Glutamatergic neuron (in vitro differentiated cells): Measurements from ENCODE around the gene DYNLRB1. TPM values are rescaled to one million over a fixed set of nuclear protein-coding genes. Genes with fewer than 3 reads are reported as not detected.
A peak's percentile ranks its signal among the peaks of the same experiment; 100 is the strongest.
"Not testable (repeated sequence)": the region's sequence is repeated elsewhere in the genome, so short reads cannot be mapped to it uniquely, and the experiment has no call there.

Source experiments
- DNase-seq: peaks from one replicate; pipeline ENCODE4 v3.0.0; 2022
- H3K27ac Mint-ChIP-seq: one replicate; pipeline ENCODE4 v1.8.0; 2020; ENCODE audit warnings: mild to moderate bottlenecking, mixed read lengths, inconsistent platforms; ENCODE audit not compliant: unreplicated experiment
- H3K27me3 Mint-ChIP-seq: one replicate; pipeline ENCODE4 v1.8.0; 2020; ENCODE audit warnings: mild to moderate bottlenecking, moderate library complexity, mixed read lengths, inconsistent platforms; ENCODE audit not compliant: unreplicated experiment
- H3K36me3 Mint-ChIP-seq: one replicate; pipeline ENCODE4 v1.8.0; 2020; ENCODE audit warnings: mild to moderate bottlenecking, mixed read lengths, inconsistent platforms; ENCODE audit not compliant: unreplicated experiment
- H3K4me1 Mint-ChIP-seq: one replicate; pipeline ENCODE4 v1.8.0; 2020; ENCODE audit warnings: mild to moderate bottlenecking, low read depth, mixed read lengths, inconsistent platforms; ENCODE audit not compliant: unreplicated experiment
- H3K4me3 Mint-ChIP-seq: one replicate; pipeline ENCODE4 v1.8.0; 2020; ENCODE audit warnings: mild to moderate bottlenecking, mixed read lengths, inconsistent platforms; ENCODE audit not compliant: unreplicated experiment
- H3K9me3 Mint-ChIP-seq: one replicate; pipeline ENCODE4 v1.8.0; 2020; ENCODE audit warnings: mild to moderate bottlenecking, moderate library complexity, mixed read lengths, inconsistent platforms; ENCODE audit not compliant: unreplicated experiment
- CTCF ChIP-seq: fragments of 200-600 bp; sonication (generic); IDR thresholded peaks from one replicate; pipeline ENCODE4 v1.5.0; 2021; ENCODE audit not compliant: partially characterized antibody, unreplicated experiment
- total RNA-seq: library from RNA; stranded (reverse); fragmentation: NEBNext Ultra II Directional; extraction: Animal tissue kit (Norgen Biotek cat#: 25700); gene quantifications from one replicate; pipeline ENCODE4 v1.2.1, GENCODE V29; 2021; ENCODE audit not compliant: unreplicated experiment

Gene DYNLRB1
- total RNA-seq, 1 donor from 2014 or later: 185 TPM

- no peak for TF ChIP-seq CTCF
- Mint-ChIP-seq H3K4me1 (peaks cover 11% of the 10 kb centered on the region), H3K9me3 (peaks cover 14% of the 10 kb centered on the region), H3K4me3 (no peak overlapping the region), H3K36me3 (no peaks in the 10 kb centered on the region), H3K27ac (no peak overlapping the region), H3K27me3 (peaks cover 7% of the 10 kb centered on the region)
- DNase-seq: no peak
These were observed 3.8 kb upstream of the DYNLRB1 start for GRCh38 chr20:34512266-34512954.

GRCh38 chr20:34512955-34513419 lies 3.2 kb upstream of the DYNLRB1 start:
- no peak overlapping the region for H3K27ac Mint-ChIP-seq
- no peaks in the 10 kb centered on the region for H3K36me3 Mint-ChIP-seq
- H3K9me3 Mint-ChIP-seq: peaks cover 15% of the 10 kb centered on the region
- H3K4me3 Mint-ChIP-seq: no peak overlapping the region
- no peak for TF ChIP-seq CTCF
- no peak for DNase-seq
- peaks cover 7% of the 10 kb centered on the region for H3K27me3 Mint-ChIP-seq
- H3K4me1 Mint-ChIP-seq: peaks cover 11% of the 10 kb centered on the region

GRCh38 chr20:34514034-34514433 lies 2.2 kb upstream of the DYNLRB1 start:
- H3K27me3 Mint-ChIP-seq, DNase-seq, H3K36me3 Mint-ChIP-seq: not testable (repeated sequence)
- Mint-ChIP-seq H3K27ac (peak overlapping the region; percentile 73), H3K4me3 (peak overlapping the region; percentile 98), H3K4me1 (peaks cover 11% of the 10 kb centered on the region), H3K9me3 (peaks cover 14% of the 10 kb centered on the region)

- H3K4me1 Mint-ChIP-seq: peaks cover 11% of the 10 kb centered on the region
- peak overlapping the region; percentile 98 for H3K27ac Mint-ChIP-seq
- H3K36me3 Mint-ChIP-seq: no peaks in the 10 kb centered on the region
- no peak for DNase-seq
- H3K9me3 Mint-ChIP-seq: peaks cover 14% of the 10 kb centered on the region
- no peak for TF ChIP-seq CTCF
- H3K4me3 Mint-ChIP-seq: peak overlapping the region; percentile 98
- peaks cover 7% of the 10 kb centered on the region for H3K27me3 Mint-ChIP-seq
These were observed 1.2 kb upstream of the DYNLRB1 start for GRCh38 chr20:34514897-34515483.

GRCh38 chr20:34515484-34516246 lies 557 bp upstream of the DYNLRB1 start:
- TF ChIP-seq CTCF: no peak
- peak overlapping the region; percentile 98 for H3K27ac Mint-ChIP-seq
- peaks cover 7% of the 10 kb centered on the region for H3K27me3 Mint-ChIP-seq
- peaks cover 11% of the 10 kb centered on the region for H3K4me1 Mint-ChIP-seq
- peaks cover 14% of the 10 kb centered on the region for H3K9me3 Mint-ChIP-seq
- DNase-seq: peak; percentile 77
- no peaks in the 10 kb centered on the region for H3K36me3 Mint-ChIP-seq
- peak overlapping the region; percentile 98 for H3K4me3 Mint-ChIP-seq
